HuH-7.5 (cell line): ENCODE measurements around the gene RGCC.

Source experiments
- DNase-seq: peaks from one replicate; pipeline ENCODE4 v3.0.0; 2011; ENCODE audit warnings: low spot score

Gene RGCC

GRCh38 chr13:41453620-41454019 lies 3.7 kb upstream of the RGCC start:
- DNase-seq: no peak

GRCh38 chr13:41454170-41454569 lies 3.2 kb upstream of the RGCC start:
- no peak for DNase-seq

GRCh38 chr13:41455725-41456419 lies 1.5 kb upstream of the RGCC start:
- no peak for DNase-seq

- peak; percentile 27 for DNase-seq
Observed at GRCh38 chr13:41457589-41458186, 338 bp downstream of the RGCC start.

DNA sequence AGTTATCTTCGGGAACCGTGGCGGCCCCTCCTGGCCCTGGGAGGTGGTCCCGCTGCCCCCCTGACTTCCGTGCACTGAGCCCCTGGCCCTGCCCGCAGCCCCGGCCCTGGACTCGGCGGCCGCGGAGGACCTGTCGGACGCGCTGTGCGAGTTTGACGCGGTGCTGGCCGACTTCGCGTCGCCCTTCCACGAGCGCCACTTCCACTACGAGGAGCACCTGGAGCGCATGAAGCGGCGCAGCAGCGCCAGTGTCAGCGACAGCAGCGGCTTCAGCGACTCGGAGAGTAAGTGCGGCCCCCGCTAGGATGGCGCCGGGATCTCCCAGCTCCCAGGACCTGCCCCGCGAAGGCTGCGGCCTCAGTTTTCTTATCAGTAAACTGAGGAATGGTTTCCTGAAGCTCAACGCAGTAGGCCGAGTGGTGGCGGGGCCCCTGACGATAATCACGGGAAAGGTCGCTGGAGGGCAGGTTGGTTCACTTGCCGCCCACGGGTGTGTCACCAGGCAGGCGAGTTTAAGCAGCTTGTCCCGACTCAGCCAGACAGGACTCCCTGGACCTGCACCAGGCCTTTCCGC lies 924 bp downstream of the RGCC start:
- DNase-seq: peak; percentile 31

DNA sequence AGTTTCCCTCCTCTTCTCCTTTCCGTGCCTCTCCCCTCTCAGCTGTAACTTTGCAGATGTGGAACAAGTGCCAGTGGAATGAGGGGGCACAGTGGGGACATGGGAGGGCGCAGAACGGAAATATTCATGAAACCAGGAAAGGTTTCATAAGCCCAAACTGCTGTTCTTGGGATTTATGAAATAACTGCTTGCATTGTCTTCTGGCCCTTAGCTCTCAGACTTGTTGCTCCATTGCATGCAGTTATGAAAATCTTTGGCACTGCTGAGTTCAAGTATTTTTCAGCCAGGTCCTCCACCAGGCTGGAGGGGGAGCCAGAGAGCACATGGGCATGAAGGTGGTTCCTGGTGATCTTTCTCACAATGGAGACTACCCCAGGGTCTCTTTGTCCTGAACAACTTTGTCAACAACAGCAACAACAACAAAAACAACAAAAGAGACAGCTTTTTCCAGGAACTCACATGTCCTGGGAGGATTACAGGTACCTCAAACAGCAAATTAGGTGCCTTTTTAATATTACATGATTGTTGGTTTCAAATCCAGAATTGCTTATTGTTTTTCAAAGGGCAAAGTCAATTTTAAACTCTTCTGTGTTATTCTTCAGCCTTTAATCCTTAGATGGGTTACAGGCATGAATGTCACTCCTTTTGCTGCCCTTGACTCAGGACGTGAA lies 1.5 kb downstream of the RGCC start:
- peak; percentile 78 for DNase-seq

DNA sequence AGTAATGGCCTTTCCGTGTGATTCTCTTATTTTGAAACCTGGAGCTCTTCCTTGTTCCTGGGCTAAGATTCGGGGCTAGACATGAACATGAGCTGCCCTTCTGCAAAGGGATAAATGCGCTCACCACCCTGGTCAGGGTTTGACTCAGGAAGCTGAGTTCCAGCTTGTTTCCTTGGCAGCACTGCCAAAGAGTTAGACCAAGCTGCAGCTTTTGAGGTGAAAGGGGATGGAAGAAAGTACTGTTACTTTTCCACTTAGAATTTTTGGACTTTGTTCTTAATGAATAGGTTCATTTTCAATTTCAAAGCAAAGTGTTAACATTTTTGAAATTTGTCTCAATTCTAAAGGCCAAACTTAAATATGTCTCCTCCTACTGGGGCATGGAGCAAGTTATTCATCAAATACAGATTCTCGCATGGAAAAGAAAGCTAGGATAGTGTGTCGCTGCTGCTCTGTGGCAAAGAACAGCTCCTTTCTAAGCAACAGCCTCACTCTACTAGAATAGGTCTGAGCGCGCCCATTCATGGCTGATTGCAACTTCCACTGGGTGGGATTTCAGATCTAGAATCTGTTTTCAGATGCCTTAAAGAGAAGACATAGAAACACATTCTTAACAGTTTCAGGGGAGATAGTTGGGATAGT lies 2.2 kb downstream of the RGCC start:
- DNase-seq: no peak

DNA sequence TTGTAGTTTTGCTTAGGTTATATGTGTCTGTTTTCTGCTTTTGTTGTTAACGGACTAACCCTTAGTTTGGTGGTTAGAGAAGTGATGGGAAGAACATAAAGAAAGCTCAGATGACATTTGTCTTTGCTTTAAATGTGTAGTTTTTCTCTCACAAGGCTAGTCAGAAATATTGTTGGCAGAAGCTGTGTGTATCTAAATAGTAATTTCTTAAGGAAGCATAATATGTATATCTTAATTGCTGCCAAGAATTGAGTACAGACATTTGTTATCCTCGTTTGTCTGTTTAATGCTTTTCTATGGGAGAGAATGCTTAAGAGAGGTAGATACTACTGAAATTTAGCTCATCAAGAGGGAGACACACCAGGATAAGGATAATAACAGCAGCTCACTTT lies 2.7 kb downstream of the RGCC start:
- no peak for DNase-seq

DNA sequence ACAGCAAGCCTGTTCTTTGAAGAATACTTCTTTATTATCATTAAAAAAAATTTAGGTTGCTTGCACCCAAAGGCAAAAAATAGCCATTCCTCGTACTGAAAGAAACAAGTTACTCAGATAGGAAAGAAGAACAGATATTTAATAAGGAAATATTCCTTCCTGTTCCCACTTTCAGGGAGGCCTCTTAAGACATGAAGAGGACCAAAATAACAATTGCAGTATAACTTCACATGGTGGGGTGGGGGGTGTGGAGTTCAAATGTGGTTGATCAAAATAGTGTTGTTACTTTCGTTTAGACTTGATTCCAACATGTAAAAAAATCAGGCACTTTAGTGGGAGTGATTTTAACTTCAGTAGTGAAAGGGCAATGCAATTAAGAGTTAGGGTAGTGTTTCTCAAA lies 3.6 kb downstream of the RGCC start:
- DNase-seq: no peak

DNA sequence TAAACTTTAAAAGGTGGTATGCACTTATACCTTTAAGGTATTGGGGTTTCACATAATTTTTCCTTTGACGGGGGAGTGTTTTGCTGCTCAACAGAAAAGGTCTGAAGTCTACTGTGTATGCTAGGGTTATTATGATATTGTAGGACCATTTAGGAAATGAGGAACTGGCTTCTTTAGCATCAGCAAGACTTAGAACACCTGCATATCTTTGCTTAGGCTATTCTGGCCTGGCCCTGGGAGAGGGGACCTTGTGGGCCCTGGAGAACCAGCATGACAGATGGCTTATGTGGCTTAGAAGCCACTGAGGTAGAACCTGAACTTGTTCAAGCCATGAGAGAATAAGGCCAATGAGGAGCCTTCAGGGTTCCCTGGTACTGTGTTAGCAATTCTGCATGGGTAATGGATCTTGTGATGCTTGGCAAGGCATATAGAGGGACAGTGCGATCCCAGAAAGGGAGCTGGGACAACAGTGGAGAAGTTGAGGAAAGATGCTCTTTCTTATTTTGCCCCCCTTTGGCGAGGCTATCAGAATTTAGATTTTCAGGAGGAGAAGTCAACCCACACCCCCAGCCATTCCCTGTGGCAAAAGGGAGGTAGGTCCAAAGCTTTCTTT lies 4.3 kb downstream of the RGCC start:
- no peak for DNase-seq

GRCh38 chr13:41462427-41462826 lies 5.1 kb downstream of the RGCC start:
- DNase-seq: no peak

DNA sequence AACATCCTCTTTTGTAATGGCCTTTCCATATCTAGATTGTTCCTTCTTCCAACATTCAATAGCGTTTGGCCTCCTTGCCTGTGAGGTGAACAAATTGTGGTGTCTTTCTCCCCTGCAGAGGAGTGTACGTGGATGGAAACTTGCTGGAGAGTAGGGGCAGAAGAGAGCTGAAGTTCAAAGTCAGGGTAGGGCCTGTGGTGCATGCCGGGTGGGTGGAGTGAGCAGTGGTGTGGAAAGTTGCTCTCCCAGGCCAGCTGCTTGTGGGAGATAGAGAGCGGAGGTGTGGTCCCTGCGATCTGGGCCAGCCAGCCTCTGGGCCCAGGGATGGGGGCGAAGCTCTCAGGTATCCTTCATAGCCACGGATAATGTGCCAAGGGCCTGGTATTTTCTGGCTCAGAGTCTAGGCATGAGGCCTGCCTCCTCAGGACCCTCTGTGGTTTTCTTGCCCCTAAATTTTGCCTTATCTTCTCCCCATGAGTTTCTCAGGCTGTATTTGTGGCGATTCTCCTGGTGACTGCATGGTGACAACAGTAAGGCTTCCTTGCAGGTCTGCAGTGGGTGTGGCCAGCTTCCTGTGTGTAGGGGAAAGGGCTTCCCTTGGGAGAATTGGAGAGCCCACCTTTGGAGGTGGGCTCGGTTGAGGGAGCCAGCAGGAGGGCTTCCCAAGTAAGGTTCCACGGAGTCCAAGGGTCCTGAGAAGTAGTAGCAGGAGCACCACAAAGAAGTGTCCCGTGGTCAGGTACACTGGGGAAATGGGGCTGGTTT lies 6.7 kb downstream of the RGCC start:
- no peak for DNase-seq

- DNase-seq: no peak
Observed at GRCh38 chr13:41465241-41465847, 8.0 kb downstream of the RGCC start.

DNA sequence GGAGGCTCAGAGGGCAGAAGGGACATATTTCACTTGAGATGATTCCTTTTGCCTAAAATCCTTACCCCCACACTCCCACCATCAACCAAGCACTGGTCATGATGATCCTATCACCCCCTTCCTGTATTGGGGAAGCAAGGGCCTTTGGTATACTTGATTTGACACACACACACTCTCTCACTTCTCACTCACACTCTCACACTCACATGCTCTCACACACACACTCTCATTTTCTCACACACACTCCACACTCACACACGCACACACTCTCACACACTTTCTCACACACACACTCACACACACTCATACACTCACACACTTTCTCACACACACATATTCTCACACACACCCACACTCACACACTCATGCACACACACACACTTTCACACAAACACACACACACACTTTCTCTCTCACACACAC lies 8.6 kb downstream of the RGCC start:
- no peak for DNase-seq

- DNase-seq: no peak
Observed at GRCh38 chr13:41467425-41467945, 10.1 kb downstream of the RGCC start.

DNA sequence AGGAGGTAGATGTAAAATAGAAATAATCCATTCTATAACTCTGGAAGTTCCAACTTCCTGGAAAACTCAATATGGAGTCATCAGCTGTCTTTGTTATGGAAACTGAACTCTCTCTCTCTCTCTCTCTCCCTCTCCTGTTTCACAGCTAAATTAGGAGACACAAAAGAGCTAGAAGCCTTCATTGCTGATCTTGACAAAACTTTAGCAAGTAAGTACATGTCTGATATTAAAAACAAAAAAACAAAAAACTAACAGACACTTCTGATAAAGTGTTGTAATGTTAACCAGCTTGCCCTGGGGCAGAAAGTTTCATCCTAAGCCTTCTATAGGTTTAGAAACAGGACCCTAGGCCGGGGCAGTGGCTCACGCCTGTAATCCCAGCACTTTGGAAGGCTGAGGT lies 11.3 kb downstream of the RGCC start:
- no peak for DNase-seq

- DNase-seq: no peak
Observed at GRCh38 chr13:41470196-41470595, 12.8 kb downstream of the RGCC start.

GRCh38 chr13:41471785-41472184 lies 14.4 kb downstream of the RGCC start:
- no peak for DNase-seq

GRCh38 chr13:41487222-41487621 lies 29.9 kb downstream of the RGCC start:
- no peak for DNase-seq

DNA sequence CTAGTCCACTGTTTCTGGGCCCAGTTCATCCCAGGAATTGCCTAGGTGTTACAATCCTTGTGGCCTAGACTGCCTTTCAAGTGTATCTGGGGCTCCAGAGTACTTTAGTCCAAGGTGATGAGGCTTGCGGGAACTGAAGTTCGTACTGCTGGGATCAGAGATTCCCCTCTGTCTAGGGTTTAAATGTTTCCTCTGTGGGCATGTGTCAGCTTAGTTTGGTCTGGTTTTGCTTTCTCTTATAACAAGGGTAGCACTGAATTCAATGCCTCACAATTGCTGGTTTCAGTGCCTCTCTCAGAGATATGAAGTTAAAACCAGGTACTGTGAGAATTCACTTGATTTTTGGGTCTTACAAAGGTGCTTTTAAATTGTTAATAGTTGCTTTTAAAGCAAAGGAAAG lies 30.8 kb downstream of the RGCC start:
- DNase-seq: no peak
